AG04450 (cell line): Measurements from ENCODE around the gene TRIAP1. TPM values are rescaled to one million over a fixed set of nuclear protein-coding genes. Genes with fewer than 3 reads are reported as not detected.

ENCODE experiments used
- CTCF ChIA-PET: fragments of 300-600, 350-600 bp; formaldehyde crosslinking; extraction: SDS; loops from one replicate; lab custom pipeline; 2022; ENCODE audit warnings: antibody characterized with exemption, inconsistent platforms; lab: Charles Lee
- POLR2A ChIA-PET: fragments of 350-600 bp; formaldehyde crosslinking; extraction: SDS; loops from one replicate; lab custom pipeline; 2021; ENCODE audit warnings: antibody characterized with exemption, inconsistent platforms; lab: Yijun Ruan, JAX
- DNase-seq: peaks from one replicate; pipeline ENCODE4 v3.0.0-alpha.2; 2011; ENCODE audit warnings: low read depth, low spot score
- H3K27ac ChIP-seq: one replicate; pipeline ENCODE4 v1.5.1; 2012; ENCODE audit warnings: low read depth, low read length, control low read depth
- H3K27me3 ChIP-seq: one replicate; pipeline ENCODE4 v1.6.0; 2012; ENCODE audit warnings: low read length; ENCODE audit not compliant: control insufficient read depth, insufficient read depth
- H3K4me3 ChIP-seq: 2 replicates; pipeline ENCODE4 v1.5.1; 2011; ENCODE audit warnings: mild to moderate bottlenecking, low read depth, low read length, control low read depth
- H3K9me3 ChIP-seq: 2 replicates; pipeline ENCODE4 v1.5.1; 2012; ENCODE audit warnings: low read length; ENCODE audit not compliant: control insufficient read depth, insufficient read depth
- polyA plus RNA-seq: library from polyadenylated mRNA; depleted of rRNA; stranded (reverse); fragments of >200 nt; gene quantifications from 2 replicates; pipeline ENCODE4 v1.2.3, GENCODE V29; 2011
- TF ChIP-seq, protein P1 (sequence below): IDR thresholded peaks from 2 replicates; pipeline ENCODE4 v1.5.1; 2011; ENCODE audit warnings: low read depth, low read length, control low read depth, inconsistent platforms

The TRIAP1 gene
- polyA plus RNA-seq, 1 experiment: 70.7 TPM

DNA sequence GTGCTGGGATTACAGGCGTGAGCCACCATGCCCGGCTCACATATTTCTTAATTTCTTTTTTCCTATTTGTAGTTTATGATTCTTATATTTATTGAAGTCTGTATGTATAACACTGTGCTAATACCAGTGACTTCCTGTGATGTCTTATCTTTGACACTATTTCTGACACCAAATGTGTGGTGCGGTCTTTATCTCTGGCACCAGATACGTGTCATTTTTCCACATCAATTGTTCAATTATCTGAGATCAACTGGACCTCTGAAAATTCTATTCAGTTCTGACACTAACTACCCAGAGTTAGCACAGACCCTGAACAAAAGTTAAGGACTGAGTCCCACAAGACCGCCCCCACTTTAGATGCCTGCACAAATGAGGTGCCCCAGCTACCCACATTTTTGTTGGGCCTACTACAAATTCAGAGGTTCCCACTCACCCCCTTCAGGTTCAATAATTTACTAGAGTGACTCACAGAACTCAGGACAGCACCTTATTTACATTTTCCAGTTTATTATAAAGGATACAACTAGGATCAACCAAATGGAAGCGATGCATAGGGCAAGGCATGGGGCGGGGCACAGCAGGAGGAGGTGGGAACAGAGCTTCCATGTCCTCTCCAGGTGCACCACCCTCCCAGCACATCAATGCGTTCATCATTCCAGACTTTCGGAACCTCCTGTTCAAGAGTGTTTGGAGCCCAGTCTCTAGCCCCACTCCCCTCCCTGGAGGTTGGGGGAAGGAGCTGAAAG, 35.0 kb upstream of the TRIAP1 start:
- POLR2A ChIA-PET: interaction anchor here (0.6 kb wide), 1 partner anchor 26 kb away, joined by 4 read pairs; no protein-coding TSS in a partner anchor
- no peak for DNase-seq
- Histone ChIP-seq H3K9me3 (no peaks in the 10 kb centered on the region), H3K27ac (no peak overlapping the region), H3K27me3 (no peaks in the 10 kb centered on the region), H3K4me3 (no peak overlapping the region)
- CTCF ChIA-PET: interaction anchor here (1.4 kb wide), 1 partner anchor 11 kb away, joined by 6 read pairs; the partner anchor contains the start of gene SRSF9
- TF ChIP-seq, protein P1, sequence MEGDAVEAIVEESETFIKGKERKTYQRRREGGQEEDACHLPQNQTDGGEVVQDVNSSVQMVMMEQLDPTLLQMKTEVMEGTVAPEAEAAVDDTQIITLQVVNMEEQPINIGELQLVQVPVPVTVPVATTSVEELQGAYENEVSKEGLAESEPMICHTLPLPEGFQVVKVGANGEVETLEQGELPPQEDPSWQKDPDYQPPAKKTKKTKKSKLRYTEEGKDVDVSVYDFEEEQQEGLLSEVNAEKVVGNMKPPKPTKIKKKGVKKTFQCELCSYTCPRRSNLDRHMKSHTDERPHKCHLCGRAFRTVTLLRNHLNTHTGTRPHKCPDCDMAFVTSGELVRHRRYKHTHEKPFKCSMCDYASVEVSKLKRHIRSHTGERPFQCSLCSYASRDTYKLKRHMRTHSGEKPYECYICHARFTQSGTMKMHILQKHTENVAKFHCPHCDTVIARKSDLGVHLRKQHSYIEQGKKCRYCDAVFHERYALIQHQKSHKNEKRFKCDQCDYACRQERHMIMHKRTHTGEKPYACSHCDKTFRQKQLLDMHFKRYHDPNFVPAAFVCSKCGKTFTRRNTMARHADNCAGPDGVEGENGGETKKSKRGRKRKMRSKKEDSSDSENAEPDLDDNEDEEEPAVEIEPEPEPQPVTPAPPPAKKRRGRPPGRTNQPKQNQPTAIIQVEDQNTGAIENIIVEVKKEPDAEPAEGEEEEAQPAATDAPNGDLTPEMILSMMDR: no peak

DNA sequence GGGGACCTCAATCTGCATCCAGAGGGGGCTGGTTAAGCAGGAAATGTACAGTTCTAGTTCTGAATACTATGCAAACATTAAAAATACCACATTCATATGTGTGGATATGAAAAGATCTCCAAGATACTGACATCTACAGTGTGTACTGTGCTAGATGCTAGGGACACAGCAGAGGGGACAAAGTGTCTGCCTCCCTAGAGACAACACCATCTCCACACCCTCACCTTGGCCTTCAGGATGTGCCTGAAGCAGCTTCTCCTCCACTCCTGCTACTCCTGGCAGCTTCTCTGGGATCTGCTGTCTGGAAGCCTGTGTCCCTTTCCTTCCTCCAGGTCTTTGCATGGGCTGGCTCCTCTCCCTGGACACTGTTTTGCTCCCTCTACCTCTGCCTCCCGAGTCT, 34.0 kb upstream of the TRIAP1 start:
- Histone ChIP-seq H3K27ac (no peak overlapping the region), H3K9me3 (no peaks in the 10 kb centered on the region), H3K27me3 (no peaks in the 10 kb centered on the region), H3K4me3 (no peak overlapping the region)
- TF ChIP-seq, protein P1: no peak
- ChIA-PET CTCF (interaction anchor here (0.5 to 2.4 kb wide), 3 partner anchors 10 to 86 kb away, joined by 3 to 11 read pairs (median 3); no protein-coding TSS in a partner anchor), POLR2A (no interaction called here)
- DNase-seq: no peak

DNA sequence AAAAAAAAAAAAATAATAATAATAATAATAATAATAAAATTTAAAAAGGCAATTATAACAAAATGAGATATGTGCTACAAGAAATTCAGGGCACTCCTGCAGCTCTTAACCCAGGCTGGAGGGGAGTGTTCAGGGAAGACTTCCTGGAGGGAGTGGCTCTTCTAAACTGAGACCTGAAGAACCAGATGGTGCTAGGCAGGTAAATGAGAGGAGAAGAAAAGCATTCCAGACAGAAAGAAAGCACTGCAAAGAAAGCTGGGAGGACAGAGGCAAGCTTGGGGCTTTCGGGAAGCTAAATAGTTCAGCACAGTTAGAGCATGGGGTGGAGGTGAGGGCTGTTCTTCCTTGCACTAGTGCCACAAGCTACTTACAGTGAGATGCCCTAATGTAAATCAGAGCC, 33.3 kb upstream of the TRIAP1 start:
- no peak overlapping the region for H3K27ac ChIP-seq
- ChIA-PET POLR2A (no interaction called here), CTCF (interaction anchor here (1.0 to 2.4 kb wide), 2 partner anchors 9 to 39 kb away, joined by 3 to 11 read pairs; no protein-coding TSS in a partner anchor)
- H3K9me3 ChIP-seq: no peaks in the 10 kb centered on the region
- TF ChIP-seq, protein P1: no peak
- no peak overlapping the region for H3K4me3 ChIP-seq
- no peak for DNase-seq
- H3K27me3 ChIP-seq: no peaks in the 10 kb centered on the region

DNA sequence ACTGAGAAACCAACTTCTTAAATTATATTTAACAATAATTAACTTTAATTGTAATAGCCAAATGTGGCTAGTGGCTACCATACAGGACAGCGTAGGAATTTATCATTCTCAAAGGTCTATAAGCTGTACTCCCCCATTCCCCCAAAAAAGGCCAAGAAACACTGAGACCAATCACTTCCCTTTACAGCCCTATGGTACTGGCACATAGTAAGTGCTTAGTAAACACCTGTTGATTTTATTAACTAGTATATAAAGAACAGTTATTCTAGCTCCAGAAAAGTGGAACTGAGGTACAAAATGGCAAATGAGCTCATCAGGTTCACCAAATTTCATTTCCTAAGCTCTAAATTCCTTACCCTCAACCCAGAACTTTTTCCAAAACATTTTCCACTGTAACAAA, 29.5 kb upstream of the TRIAP1 start:
- H3K4me3 ChIP-seq: no peak overlapping the region
- H3K27me3 ChIP-seq: no peaks in the 10 kb centered on the region
- POLR2A ChIA-PET: no interaction called here
- no peak overlapping the region for H3K27ac ChIP-seq
- H3K9me3 ChIP-seq: no peaks in the 10 kb centered on the region
- CTCF ChIA-PET: interaction anchor here (1.3 kb wide), 1 partner anchor 12 kb away, joined by 3 read pairs; no protein-coding TSS in a partner anchor
- TF ChIP-seq, protein P1: no peak
- DNase-seq: no peak

DNA sequence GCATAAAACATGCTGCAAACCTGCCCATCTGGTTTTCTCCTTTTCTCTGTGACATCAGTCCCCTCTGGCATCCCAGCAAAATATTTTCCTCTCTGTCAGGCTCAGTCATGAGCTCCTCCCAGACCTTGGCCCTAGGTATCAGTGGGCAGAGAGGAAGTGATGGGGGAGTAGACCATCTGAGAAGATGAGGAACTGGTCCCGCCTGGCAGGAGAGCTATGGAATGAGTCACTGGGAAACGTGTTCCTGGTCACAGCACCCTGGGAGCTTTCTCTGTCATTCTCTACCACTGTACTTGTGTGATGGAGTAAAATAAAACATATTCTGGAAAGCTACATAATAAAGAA, 28.4 kb upstream of the TRIAP1 start:
- no peak for DNase-seq
- Histone ChIP-seq H3K4me3 (no peak overlapping the region), H3K27ac (no peak overlapping the region), H3K9me3 (no peaks in the 10 kb centered on the region), H3K27me3 (no peaks in the 10 kb centered on the region)
- CTCF ChIA-PET: interaction anchor here (1.1 to 1.3 kb wide), 2 partner anchors 8 to 11 kb away, joined by 3 read pairs; no protein-coding TSS in a partner anchor
- POLR2A ChIA-PET: interaction anchor here (1.1 kb wide), 1 partner anchor 65 kb away, joined by 3 read pairs; no protein-coding TSS in a partner anchor
- TF ChIP-seq, protein P1: no peak
